MM.1S (cell line): ENCODE results near the gene SREBF1.

Source experiments
- CTCF ChIP-seq: fragments of 300-600 bp; sonication (generic); IDR thresholded peaks from 2 replicates; pipeline ENCODE4 v1.5.1; 2016; ENCODE audit warnings: antibody characterized with exemption, low read length, mixed read lengths
- EZH2 ChIP-seq: fragments of 300-600 bp; sonication (generic); optimal IDR thresholded peaks from 2 replicates; pipeline ENCODE3; 2017; ENCODE audit warnings: low read depth, mild to moderate bottlenecking, antibody characterized with exemption, low read length, mixed read lengths

GRCh38 chr17:17780922-17781590, 55.7 kb downstream of the SREBF1 start:
- TF ChIP-seq CTCF (no peak), EZH2 (no peak)
